NCI-H524 treated with DMSO at 0.1 percent for 48 hours (cell line): ENCODE results near the gene GPS2.
A peak's percentile ranks its signal among the peaks of the same experiment; 100 is the strongest.

Experiments
- DNase-seq: peaks from one replicate; lab custom pipeline; 2025; lab: John Stamatoyannopoulos, UW

Gene GPS2

DNA sequence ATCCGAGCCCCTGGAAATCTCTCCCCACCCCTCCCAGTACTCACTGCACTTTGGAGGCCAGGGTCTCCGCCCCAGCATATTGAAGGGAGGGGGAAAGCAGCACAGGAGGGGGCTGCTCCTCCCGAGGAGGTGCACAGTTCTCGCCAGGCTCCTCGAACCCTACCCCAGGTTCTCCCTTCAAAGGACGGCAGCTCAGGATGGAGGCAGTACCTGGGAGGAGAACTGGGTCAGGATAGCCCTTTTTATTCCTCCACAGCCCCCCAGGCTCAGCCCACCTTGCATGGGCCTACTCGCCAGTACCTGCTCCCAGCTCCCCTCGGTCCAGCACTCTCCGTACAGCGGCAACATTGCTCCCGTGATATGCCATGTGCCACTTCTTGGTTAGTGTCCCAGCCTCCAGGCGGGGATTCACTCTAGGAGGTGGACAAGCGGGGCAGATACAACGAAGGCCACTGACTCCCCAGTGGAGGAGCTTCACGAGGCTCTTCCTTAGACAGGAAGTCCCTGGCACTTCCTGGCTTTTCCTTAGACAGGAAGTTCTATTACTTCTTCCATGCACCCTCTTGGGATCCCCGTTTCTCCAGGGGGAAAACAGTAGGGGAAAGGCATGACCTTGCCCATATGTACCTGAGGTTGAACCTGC is 2.1 kb upstream of the GPS2 start:
- no peak for DNase-seq

GRCh38 chr17:7315570-7316235 is 543 bp upstream of the GPS2 start:
- DNase-seq, result no peak

GRCh38 chr17:7313890-7314718 is 1.1 kb downstream of the GPS2 start:
- DNase-seq, result no peak

GRCh38 chr17:7313088-7313889 is 1.9 kb downstream of the GPS2 start:
- no peak for DNase-seq

DNA sequence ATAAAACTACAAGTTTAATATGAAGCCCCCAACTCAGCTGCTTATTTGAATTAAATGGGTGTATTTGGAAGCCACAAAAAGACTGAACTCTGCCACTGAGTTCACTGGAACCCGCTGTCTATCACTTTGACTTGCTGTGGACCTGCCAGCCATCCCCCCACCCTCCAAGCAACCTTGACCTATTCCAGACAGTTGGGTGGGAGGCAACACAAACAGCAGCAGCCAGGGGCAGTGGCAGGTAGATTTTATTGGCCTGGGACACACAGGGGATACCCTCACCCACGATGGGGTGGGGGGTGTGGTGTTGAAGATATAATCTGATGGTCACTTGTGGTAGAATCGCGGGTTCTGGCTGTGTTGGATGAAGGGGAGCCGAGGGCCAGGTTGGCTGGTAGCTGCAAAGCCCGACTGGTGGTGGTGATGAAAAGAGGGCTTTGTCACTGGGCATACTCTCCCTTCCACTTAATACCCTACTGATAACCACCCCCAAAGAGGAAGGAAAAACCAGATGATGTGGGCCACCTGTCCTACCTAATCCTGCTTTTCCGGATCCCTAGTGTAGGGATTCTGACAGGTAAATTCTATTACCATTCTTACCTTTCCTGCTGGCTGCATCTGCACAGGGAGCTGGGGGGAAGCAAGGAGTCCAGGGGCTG is 2.6 kb downstream of the GPS2 start:
- no peak for DNase-seq

GRCh38 chr17:7311110-7311705 is 4.0 kb downstream of the GPS2 start:
- DNase-seq, result no peak

DNA sequence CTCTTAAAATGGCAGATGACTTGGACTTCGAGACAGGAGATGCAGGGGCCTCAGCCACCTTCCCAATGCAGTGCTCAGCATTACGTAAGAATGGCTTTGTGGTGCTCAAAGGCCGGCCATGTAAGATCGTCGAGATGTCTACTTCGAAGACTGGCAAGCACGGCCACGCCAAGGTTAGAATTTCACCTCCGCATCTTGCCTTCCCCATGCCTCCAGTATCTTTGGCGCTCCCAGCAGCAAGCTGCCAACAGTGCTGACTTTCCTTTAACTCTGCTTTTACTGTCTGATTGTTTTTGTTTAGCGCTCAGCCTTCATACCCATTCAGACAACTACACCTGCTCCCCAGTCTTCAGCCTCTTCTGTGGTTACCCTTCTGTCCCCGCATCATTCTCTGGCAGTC is 5.5 kb downstream of the GPS2 start:
- no peak for DNase-seq

- DNase-seq, result no peak
Observed at GRCh38 chr17:7308625-7309433, 6.3 kb downstream of the GPS2 start.

DNA sequence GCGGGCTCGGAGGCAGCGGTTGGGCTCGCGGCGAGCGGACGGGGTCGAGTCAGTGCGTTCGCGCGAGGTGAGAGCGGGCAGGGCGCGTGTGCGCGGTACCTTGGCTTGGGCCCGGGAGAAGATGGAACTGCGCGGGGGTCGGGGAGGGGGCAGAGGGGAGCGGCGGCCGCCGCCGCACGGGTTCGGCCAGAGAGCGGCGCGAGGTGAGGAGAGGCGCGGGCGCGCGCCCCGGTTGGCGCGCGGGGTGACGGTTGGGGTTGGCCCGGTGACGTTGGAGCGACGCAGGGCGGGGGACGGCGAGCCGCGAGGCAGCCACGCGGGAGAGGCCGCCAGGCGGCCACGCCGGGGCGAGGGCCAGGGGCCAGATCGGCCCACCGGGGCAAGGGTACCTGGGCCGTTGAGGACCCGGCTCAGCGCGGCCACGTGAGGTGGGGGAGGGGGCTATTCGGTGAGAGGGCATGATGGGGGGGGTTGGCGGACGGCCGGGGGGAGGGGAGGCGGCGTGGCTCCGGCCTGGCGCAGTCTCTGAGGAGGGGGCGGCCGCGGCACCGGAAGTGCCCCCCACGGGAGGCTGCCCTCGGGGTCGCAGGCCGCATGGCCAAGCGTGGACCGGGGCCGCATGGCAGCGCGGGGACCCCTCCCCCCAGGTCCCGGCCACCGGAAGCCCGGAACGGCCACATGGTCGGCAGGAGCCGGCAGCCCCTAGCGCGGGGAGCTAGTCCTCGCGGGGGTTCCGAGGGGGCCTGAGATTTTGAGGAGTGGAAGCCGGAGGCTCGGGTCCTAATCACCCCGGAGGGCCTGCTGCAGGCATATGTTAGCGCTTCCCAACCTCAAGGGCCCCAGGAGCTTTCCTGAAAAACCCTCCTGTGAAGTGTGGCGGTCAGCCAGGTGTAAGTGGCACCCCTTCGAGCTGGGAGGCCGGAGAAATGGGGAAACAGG is 7.2 kb downstream of the GPS2 start:
- no peak for DNase-seq

- DNase-seq, result peak; percentile 84
Observed at GRCh38 chr17:7306911-7307685, 8.1 kb downstream of the GPS2 start, which contains the start of gene EIF5A. Gene EIF5A, plus strand, starts transcription at chr17:7307628. Its CDS starts 2,008 bp downstream, at chr17:7309636.

- DNase-seq, result no peak
Observed at GRCh38 chr17:7304179-7304578, 11.0 kb downstream of the GPS2 start.

GRCh38 chr17:7296189-7296861 is 18.8 kb downstream of the GPS2 start:
- DNase-seq, result no peak

DNA sequence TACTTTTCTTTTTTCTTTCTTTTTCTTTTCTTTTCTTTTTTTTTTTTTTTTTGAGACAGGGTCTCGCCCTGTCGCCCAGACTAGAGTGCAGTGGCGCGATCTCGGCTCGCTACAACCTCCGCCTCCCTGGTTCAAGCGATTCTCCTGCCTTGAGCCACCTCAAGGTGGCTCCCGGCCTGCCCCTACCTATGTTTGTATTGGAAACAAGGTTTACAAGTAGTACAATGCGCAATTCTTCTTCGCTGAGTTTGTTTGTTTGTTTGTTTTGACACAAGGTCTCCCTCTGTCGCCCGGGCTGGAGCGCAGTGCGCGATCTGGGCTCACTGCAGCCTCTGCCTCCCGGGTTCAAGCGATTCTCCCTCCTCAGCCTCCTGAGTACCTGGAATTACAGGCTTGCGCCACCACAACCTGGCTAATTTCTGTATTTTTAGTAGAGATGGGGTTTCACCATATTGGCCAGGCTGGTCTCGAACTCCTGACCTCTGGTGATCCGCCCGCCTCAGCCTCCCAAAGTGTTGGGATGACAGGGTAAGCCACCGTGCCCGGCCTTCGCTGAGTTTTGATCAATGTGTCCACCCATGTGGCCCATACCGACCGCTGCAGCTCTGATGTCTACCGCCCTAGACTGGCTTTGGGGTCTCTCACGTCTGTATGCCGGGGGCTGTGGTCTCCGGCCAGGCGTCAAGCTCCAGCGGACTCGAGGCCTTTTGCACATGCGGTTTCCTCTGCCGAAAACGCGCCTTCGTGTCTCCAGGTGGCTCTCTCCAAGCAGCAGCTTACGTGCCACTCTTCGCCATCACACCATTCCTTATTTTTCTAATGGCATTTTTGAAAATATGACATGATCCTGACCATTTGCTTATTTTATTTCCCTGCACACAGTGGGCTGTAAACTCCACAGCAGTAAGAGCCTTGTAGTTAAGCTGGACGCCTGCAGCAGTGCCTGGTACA is 19.7 kb downstream of the GPS2 start:
- no peak for DNase-seq

- DNase-seq, result no peak
Observed at GRCh38 chr17:7294614-7295153, 20.5 kb downstream of the GPS2 start, which contains the start of gene YBX2. Gene YBX2, minus strand, starts transcription at chr17:7294639. Its CDS starts 139 bp downstream, at chr17:7294500.

DNA sequence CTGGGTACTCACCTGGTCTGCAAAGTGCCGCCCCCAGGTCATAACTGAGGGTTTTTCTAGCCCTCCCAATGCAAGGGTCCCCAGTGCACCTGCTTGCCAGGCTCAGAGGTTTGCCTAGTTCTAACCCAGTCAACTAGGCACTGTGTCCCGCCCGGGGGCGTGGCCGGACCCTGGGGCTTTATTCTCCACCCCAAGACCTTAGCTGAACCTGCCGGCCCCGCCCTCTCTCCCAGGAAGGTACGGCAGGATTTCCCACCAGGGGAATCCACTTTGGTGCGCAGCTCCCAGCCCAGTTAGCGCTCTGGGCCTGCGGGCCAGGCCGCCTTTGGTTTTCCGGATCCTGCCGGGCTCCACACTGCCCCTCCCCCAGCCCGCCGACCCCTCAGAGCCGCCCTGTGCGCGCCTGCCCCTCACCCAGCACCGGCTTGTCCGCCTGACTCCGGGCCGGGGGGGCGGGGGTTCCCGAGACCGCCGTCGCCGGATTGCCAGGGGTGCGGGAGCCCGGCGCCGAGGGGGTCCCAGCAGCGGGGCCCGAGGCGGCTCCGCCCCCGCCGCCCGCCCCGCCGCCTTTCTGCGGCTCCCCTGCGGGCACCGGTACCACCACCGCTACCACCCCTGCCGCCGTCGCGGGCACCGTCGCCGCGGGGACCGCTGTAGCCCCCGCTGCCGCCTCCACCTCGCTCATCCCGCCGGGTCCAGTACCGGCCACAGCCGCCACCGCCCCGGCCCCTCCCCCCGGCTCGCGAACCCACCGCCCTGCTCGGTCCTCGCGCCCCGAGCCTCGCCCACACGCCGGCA is 21.1 kb downstream of the GPS2 start:
- DNase-seq, result no peak
